Activated T-cell treated with anti-CD3 and anti-CD28 coated beads for 1 hour (primary cell): ENCODE results near the gene ABCC11.
"Not testable (repeated sequence)": the region's sequence is repeated elsewhere in the genome, so short reads cannot be mapped to it uniquely, and the experiment has no call there.

Experiments
- DNase-seq: peaks from one replicate; pipeline ENCODE4 v3.0.0-alpha.2; 2020; ENCODE audit warnings: low read depth

Gene ABCC11

GRCh38 chr16:48201515-48202201 lies 45.7 kb downstream of the ABCC11 start:
- no peak for DNase-seq

- DNase-seq: no peak
Measured at GRCh38 chr16:48197294-48197693, 50.0 kb downstream of the ABCC11 start.

- no peak for DNase-seq
Measured at GRCh38 chr16:48194828-48195556, 52.3 kb downstream of the ABCC11 start.

- DNase-seq: no peak
Measured at GRCh38 chr16:48193846-48194245, 53.5 kb downstream of the ABCC11 start.

- DNase-seq: no peak
Measured at GRCh38 chr16:48188449-48189102, 58.8 kb downstream of the ABCC11 start.

GRCh38 chr16:48187779-48188178 lies 59.6 kb downstream of the ABCC11 start:
- no peak for DNase-seq

- no peak for DNase-seq
Measured at GRCh38 chr16:48184681-48185080, 62.7 kb downstream of the ABCC11 start.

- DNase-seq: no peak
Measured at GRCh38 chr16:48182979-48183537, 64.3 kb downstream of the ABCC11 start.

- not testable (repeated sequence) for DNase-seq
Measured at GRCh38 chr16:48181746-48182520, 65.4 kb downstream of the ABCC11 start.

GRCh38 chr16:48180868-48181480 lies 66.4 kb downstream of the ABCC11 start:
- DNase-seq: no peak

- DNase-seq: no peak
Measured at GRCh38 chr16:48176635-48177408, 70.5 kb downstream of the ABCC11 start.

GRCh38 chr16:48173889-48174288 lies 73.5 kb downstream of the ABCC11 start:
- DNase-seq: no peak

GRCh38 chr16:48172682-48173081 lies 74.7 kb downstream of the ABCC11 start:
- DNase-seq: no peak

GRCh38 chr16:48169896-48170295 lies 77.4 kb downstream of the ABCC11 start:
- DNase-seq: no peak

- DNase-seq: no peak
Measured at GRCh38 chr16:48168075-48168474, 79.3 kb downstream of the ABCC11 start.

GRCh38 chr16:48166617-48167016 lies 80.7 kb downstream of the ABCC11 start:
- not testable (repeated sequence) for DNase-seq

GRCh38 chr16:48165961-48166578 lies 81.3 kb downstream of the ABCC11 start:
- no peak for DNase-seq

- peak; percentile 54 for DNase-seq
Measured at GRCh38 chr16:48164907-48165715, 82.2 kb downstream of the ABCC11 start.

- DNase-seq: no peak
Measured at GRCh38 chr16:48162839-48163410, 84.4 kb downstream of the ABCC11 start.
